ENCODE data around the gene F2RL1.

The F2RL1 gene

GRCh38 chr5:76863001-76863400 is 44.2 kb downstream of the F2RL1 start:
- no peaks in the 10 kb centered on the region for H3F3A ChIP-seq (ENCODE audit: insufficient read depth, low read length)
- H3K79me2 ChIP-seq (ENCODE audit: low read length) = no peaks in the 10 kb centered on the region
- DNase-seq = no peak
- H2AFZ ChIP-seq (ENCODE audit: low read length) = no peak overlapping the region
- H4K20me1 ChIP-seq (ENCODE audit: insufficient read depth, low read length) = no peaks in the 10 kb centered on the region
- no peak overlapping the region for H3K4me2 ChIP-seq (ENCODE audit: low read depth, low read length)
- H3K9ac ChIP-seq (ENCODE audit: low read length) = no peak overlapping the region
- H3K27ac ChIP-seq (ENCODE audit: low read length) = no peak overlapping the region
- no peaks in the 10 kb centered on the region for H3K4me1 ChIP-seq (ENCODE audit: low read length)
- no peaks in the 10 kb centered on the region for H3K9me2 ChIP-seq (replicated peaks; ENCODE audit: insufficient read depth, low read length)
- TF ChIP-seq, protein P1, sequence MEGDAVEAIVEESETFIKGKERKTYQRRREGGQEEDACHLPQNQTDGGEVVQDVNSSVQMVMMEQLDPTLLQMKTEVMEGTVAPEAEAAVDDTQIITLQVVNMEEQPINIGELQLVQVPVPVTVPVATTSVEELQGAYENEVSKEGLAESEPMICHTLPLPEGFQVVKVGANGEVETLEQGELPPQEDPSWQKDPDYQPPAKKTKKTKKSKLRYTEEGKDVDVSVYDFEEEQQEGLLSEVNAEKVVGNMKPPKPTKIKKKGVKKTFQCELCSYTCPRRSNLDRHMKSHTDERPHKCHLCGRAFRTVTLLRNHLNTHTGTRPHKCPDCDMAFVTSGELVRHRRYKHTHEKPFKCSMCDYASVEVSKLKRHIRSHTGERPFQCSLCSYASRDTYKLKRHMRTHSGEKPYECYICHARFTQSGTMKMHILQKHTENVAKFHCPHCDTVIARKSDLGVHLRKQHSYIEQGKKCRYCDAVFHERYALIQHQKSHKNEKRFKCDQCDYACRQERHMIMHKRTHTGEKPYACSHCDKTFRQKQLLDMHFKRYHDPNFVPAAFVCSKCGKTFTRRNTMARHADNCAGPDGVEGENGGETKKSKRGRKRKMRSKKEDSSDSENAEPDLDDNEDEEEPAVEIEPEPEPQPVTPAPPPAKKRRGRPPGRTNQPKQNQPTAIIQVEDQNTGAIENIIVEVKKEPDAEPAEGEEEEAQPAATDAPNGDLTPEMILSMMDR (IDR thresholded peaks at IDR 0.05; ENCODE audit: low read length) = no peak
- TF ChIP-seq EZH2phosphoT487 (IDR thresholded peaks at IDR 0.05; ENCODE audit: low read length) = no peak
- H3K36me3 ChIP-seq (replicated peaks; ENCODE audit: insufficient read depth, low read length) = no peaks in the 10 kb centered on the region
- no peaks in the 10 kb centered on the region for H3K27me3 ChIP-seq (replicated peaks; ENCODE audit: insufficient read depth, low read length)
- H3K9me3 ChIP-seq (replicated peaks; ENCODE audit: insufficient read depth, low read length) = no peaks in the 10 kb centered on the region
- no peak overlapping the region for H3K4me3 ChIP-seq (ENCODE audit: low read length)

DNA sequence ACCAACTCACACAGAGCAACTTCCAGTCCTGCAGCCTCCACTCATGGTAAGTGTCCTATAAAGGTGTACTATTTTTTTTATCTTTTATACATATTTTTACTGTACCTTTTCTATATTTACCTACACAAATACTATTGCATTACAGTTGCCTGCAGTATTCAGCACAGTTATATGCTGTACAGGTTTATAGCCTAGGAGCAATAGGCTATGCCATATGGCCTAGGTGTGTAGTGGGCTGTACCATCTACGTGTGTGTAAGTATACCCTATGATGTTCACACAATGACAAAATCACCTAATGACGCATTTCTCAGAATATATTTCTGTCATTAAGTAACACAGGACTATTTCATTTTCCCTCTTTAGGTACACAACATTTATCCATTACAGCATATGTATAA is 47.7 kb downstream of the F2RL1 start:
- Histone ChIP-seq H3K9ac (ENCODE audit: low read length) (no peak overlapping the region), H3K27ac (ENCODE audit: low read length) (no peak overlapping the region), H3K4me2 (ENCODE audit: low read depth, low read length) (no peak overlapping the region), H3K36me3 (replicated peaks; ENCODE audit: insufficient read depth, low read length) (no peaks in the 10 kb centered on the region), H3K9me2 (replicated peaks; ENCODE audit: insufficient read depth, low read length) (no peaks in the 10 kb centered on the region), H3K27me3 (replicated peaks; ENCODE audit: insufficient read depth, low read length) (no peaks in the 10 kb centered on the region), H3K9me3 (replicated peaks; ENCODE audit: insufficient read depth, low read length) (no peaks in the 10 kb centered on the region), H3K4me3 (ENCODE audit: low read length) (no peak overlapping the region), H3F3A (ENCODE audit: insufficient read depth, low read length) (no peaks in the 10 kb centered on the region), H2AFZ (ENCODE audit: low read length) (no peak overlapping the region), H3K4me1 (ENCODE audit: low read length) (no peaks in the 10 kb centered on the region), H4K20me1 (ENCODE audit: insufficient read depth, low read length) (no peaks in the 10 kb centered on the region), H3K79me2 (ENCODE audit: low read length) (no peaks in the 10 kb centered on the region)
- no peak for DNase-seq
- TF ChIP-seq, protein P1 (IDR thresholded peaks at IDR 0.05; ENCODE audit: low read length) = no peak
- TF ChIP-seq EZH2 (optimal IDR thresholded peaks at IDR 0.05; ENCODE audit: low read depth, low read length) (no peak), EZH2phosphoT487 (IDR thresholded peaks at IDR 0.05; ENCODE audit: low read length) (no peak)

DNA sequence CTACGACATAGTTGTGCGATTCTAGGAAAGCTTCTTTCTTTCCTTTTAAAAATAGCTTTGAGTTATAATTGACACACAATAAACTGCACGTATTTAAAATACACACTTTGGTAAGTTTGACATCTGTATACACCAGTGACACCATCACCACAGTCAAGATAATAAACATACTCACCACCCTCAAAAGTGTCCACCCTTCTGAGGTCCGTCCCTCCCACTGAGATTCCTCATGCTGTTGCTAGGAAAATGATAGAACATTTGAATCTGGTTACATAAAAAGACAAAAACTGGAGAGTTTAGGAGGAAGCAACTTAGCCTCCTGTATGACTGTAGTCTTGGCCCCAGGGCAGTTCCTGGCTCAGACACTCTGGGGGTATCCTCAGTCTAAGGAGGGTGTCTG is 48.2 kb downstream of the F2RL1 start:
- no peaks in the 10 kb centered on the region for H3K36me3 ChIP-seq (replicated peaks; ENCODE audit: insufficient read depth, low read length)
- H3K4me1 ChIP-seq (ENCODE audit: low read length) = no peaks in the 10 kb centered on the region
- no peak overlapping the region for H3K4me3 ChIP-seq (ENCODE audit: low read length)
- TF ChIP-seq, protein P1 (IDR thresholded peaks at IDR 0.05; ENCODE audit: low read length) = no peak
- TF ChIP-seq EZH2phosphoT487 (IDR thresholded peaks at IDR 0.05; ENCODE audit: low read length) = no peak
- no peak for TF ChIP-seq EZH2 (optimal IDR thresholded peaks at IDR 0.05; ENCODE audit: low read depth, low read length)
- no peaks in the 10 kb centered on the region for H3F3A ChIP-seq (ENCODE audit: insufficient read depth, low read length)
- no peak overlapping the region for H3K9ac ChIP-seq (ENCODE audit: low read length)
- H3K79me2 ChIP-seq (ENCODE audit: low read length) = no peaks in the 10 kb centered on the region
- DNase-seq = no peak
- H3K27me3 ChIP-seq (replicated peaks; ENCODE audit: insufficient read depth, low read length) = no peaks in the 10 kb centered on the region
- H3K9me2 ChIP-seq (replicated peaks; ENCODE audit: insufficient read depth, low read length) = no peaks in the 10 kb centered on the region
- no peak overlapping the region for H3K4me2 ChIP-seq (ENCODE audit: low read depth, low read length)
- no peaks in the 10 kb centered on the region for H3K9me3 ChIP-seq (replicated peaks; ENCODE audit: insufficient read depth, low read length)
- H4K20me1 ChIP-seq (ENCODE audit: insufficient read depth, low read length) = no peaks in the 10 kb centered on the region
- no peak overlapping the region for H2AFZ ChIP-seq (ENCODE audit: low read length)
- no peak overlapping the region for H3K27ac ChIP-seq (ENCODE audit: low read length)
